Measurements from ENCODE around the gene QRFPR. TPM values are rescaled to one million over a fixed set of nuclear protein-coding genes. Genes with fewer than 3 reads are reported as not detected.

The QRFPR gene
- total and polyA plus RNA-seq, 4 donors: not detected

GRCh38 chr4:121339307-121339706 is 41.5 kb downstream of the QRFPR start:
- DNase-seq (ENCODE audit: low spot score): no peak
- no peak overlapping the region for H3K9ac ChIP-seq (ENCODE audit: low read depth in 1 of 2, low read length in 2 of 2)
- no peak for TF ChIP-seq CTCF (IDR thresholded peaks at IDR 0.05; ENCODE audit: low read depth, low read length, missing input control)
- no peak for TF ChIP-seq RXRA (IDR thresholded peaks at IDR 0.05)
- TF ChIP-seq JUND (IDR thresholded peaks at IDR 0.05): no peak
- TF ChIP-seq HNF4A (conservative IDR thresholded peaks at IDR 0.05): no peak
- no peak for TF ChIP-seq FOXA2 (IDR thresholded peaks at IDR 0.05)
- no peak for TF ChIP-seq RAD21 (IDR thresholded peaks at IDR 0.05)
- TF ChIP-seq YY1 (IDR thresholded peaks at IDR 0.05): no peak
- TF ChIP-seq ATF3 (IDR thresholded peaks at IDR 0.05): no peak
- no peak for TF ChIP-seq MAX (IDR thresholded peaks at IDR 0.05)
- TF ChIP-seq HNF4G (IDR thresholded peaks at IDR 0.05): no peak
- TF ChIP-seq TAF1 (conservative IDR thresholded peaks at IDR 0.05): no peak
- TF ChIP-seq EGR1 (IDR thresholded peaks at IDR 0.05; ENCODE audit: low read depth in 2 of 2): no peak
- no peak for TF ChIP-seq SP1 (IDR thresholded peaks at IDR 0.05)
- no peak for TF ChIP-seq NR2F2 (IDR thresholded peaks at IDR 0.05)
- TF ChIP-seq GABPA (IDR thresholded peaks at IDR 0.05 in 1 of 2, conservative IDR thresholded peaks at IDR 0.05 in 1 of 2): no peak
- no peak for TF ChIP-seq ZBTB33 (IDR thresholded peaks at IDR 0.05)
- TF ChIP-seq FOXA1 (IDR thresholded peaks at IDR 0.05): no peak
- no peak for TF ChIP-seq REST (IDR thresholded peaks at IDR 0.05)
- no peaks in the 10 kb centered on the region for H3K27me3 ChIP-seq (ENCODE audit: control insufficient read depth in 4 of 4, insufficient read depth in 4 of 4, low read length in 3 of 4)
- no peaks in the 10 kb centered on the region for H3K36me3 ChIP-seq (ENCODE audit: control insufficient read depth in 4 of 4, insufficient read depth in 3 of 4, low read depth in 1 of 4, low read length in 3 of 4)
- H3K4me1 ChIP-seq (ENCODE audit: control insufficient read depth in 4 of 4, insufficient read depth in 4 of 4, low read length in 3 of 4): no peaks in the 10 kb centered on the region
- H3K27ac ChIP-seq (ENCODE audit: low read depth in 1 of 2, low read length in 2 of 2): no peak overlapping the region
- 68% methylated on average over 2 of the region's 2 CpGs for WGBS
- H3K4me3 ChIP-seq (ENCODE audit: low read depth in 1 of 3, low read length in 3 of 3): no peak overlapping the region
- no peaks in the 10 kb centered on the region for H3K9me3 ChIP-seq (ENCODE audit: control insufficient read depth in 4 of 4, low read length in 3 of 4)
